Chondrocyte (in vitro differentiated cells): ENCODE data around the gene ALDH18A1. TPM values are rescaled to one million over a fixed set of nuclear protein-coding genes. Genes with fewer than 3 reads are reported as not detected.

ENCODE experiments used
- DNase-seq: peaks from one replicate; pipeline ENCODE4 v3.0.0; 2021; ENCODE audit warnings: mixed read lengths, low spot score
- H3K27ac Mint-ChIP-seq: one replicate; pipeline ENCODE4 v1.8.0; 2021; ENCODE audit warnings: mild to moderate bottlenecking, moderate library complexity, mixed read lengths; ENCODE audit not compliant: unreplicated experiment
- H3K27me3 Mint-ChIP-seq: 2 replicates; pipeline ENCODE4 v1.8.0; 2021; ENCODE audit warnings: low read depth, mixed read lengths
- H3K36me3 Mint-ChIP-seq: 2 replicates; pipeline ENCODE4 v1.8.0; 2021; ENCODE audit warnings: low read depth, mixed read lengths
- H3K4me1 Mint-ChIP-seq: 2 replicates; pipeline ENCODE4 v1.8.0; 2021; ENCODE audit warnings: low read depth, mild to moderate bottlenecking, mixed read lengths
- H3K4me3 Mint-ChIP-seq: one replicate; pipeline ENCODE4 v1.8.0; 2021; ENCODE audit warnings: mild to moderate bottlenecking, moderate library complexity, mixed read lengths; ENCODE audit not compliant: unreplicated experiment
- H3K9me3 Mint-ChIP-seq: 2 replicates; pipeline ENCODE4 v1.8.0; 2021; ENCODE audit warnings: low read depth, mixed read lengths
- CTCF ChIP-seq: fragments of 200-600 bp; sonication (generic); IDR thresholded peaks from 2 replicates; pipeline ENCODE4 v1.5.0; 2021; ENCODE audit warnings: antibody characterized with exemption, mild to moderate bottlenecking, moderate library complexity
- total RNA-seq: library from RNA; stranded (reverse); gene quantifications from 3 replicates; pipeline ENCODE4 v1.2.1, GENCODE V29; 2021

The ALDH18A1 gene
- total RNA-seq, 1 donor from 2014 or later = 132 TPM

GRCh38 chr10:95660283-95660682 lies 3.8 kb upstream of the ALDH18A1 start:
- Mint-ChIP-seq H3K4me3 (no peak overlapping the region), H3K9me3 (no peaks in the 10 kb centered on the region), H3K27me3 (no peaks in the 10 kb centered on the region), H3K27ac (peak overlapping the region; percentile 45), H3K36me3 (peaks cover 4% of the 10 kb centered on the region), H3K4me1 (peaks cover 15% of the 10 kb centered on the region)
- no peak for DNase-seq
- no peak for TF ChIP-seq CTCF

- H3K36me3 Mint-ChIP-seq = peaks cover 11% of the 10 kb centered on the region
- no peak for DNase-seq
- H3K4me3 Mint-ChIP-seq = peak overlapping the region; percentile 99
- H3K27ac Mint-ChIP-seq = no peak overlapping the region
- no peak for TF ChIP-seq CTCF
- peaks cover 33% of the 10 kb centered on the region for H3K4me1 Mint-ChIP-seq
- no peaks in the 10 kb centered on the region for H3K27me3 Mint-ChIP-seq
- H3K9me3 Mint-ChIP-seq = no peaks in the 10 kb centered on the region
Observed at GRCh38 chr10:95657250-95657649, 739 bp upstream of the ALDH18A1 start.

- no peak for TF ChIP-seq CTCF
- H3K27ac Mint-ChIP-seq = peak overlapping the region; percentile 77
- peaks cover 23% of the 10 kb centered on the region for H3K36me3 Mint-ChIP-seq
- DNase-seq = peak; percentile 85
- H3K9me3 Mint-ChIP-seq = peaks cover 6% of the 10 kb centered on the region
- H3K27me3 Mint-ChIP-seq = no peaks in the 10 kb centered on the region
- peak overlapping the region; percentile 99 for H3K4me3 Mint-ChIP-seq
- H3K4me1 Mint-ChIP-seq = peaks cover 27% of the 10 kb centered on the region
Observed at GRCh38 chr10:95655571-95656290, 780 bp downstream of the ALDH18A1 start.

GRCh38 chr10:95653895-95654294 lies 2.6 kb downstream of the ALDH18A1 start:
- no peak overlapping the region for H3K4me3 Mint-ChIP-seq
- peaks cover 30% of the 10 kb centered on the region for H3K4me1 Mint-ChIP-seq
- TF ChIP-seq CTCF = no peak
- no peak for DNase-seq
- no peaks in the 10 kb centered on the region for H3K27me3 Mint-ChIP-seq
- no peak overlapping the region for H3K27ac Mint-ChIP-seq
- peaks cover 6% of the 10 kb centered on the region for H3K9me3 Mint-ChIP-seq
- H3K36me3 Mint-ChIP-seq = peaks cover 32% of the 10 kb centered on the region

- Mint-ChIP-seq H3K36me3 (peaks cover 41% of the 10 kb centered on the region), H3K27ac (no peak overlapping the region), H3K4me3 (no peak overlapping the region), H3K4me1 (peaks cover 24% of the 10 kb centered on the region), H3K9me3 (peaks cover 6% of the 10 kb centered on the region), H3K27me3 (no peaks in the 10 kb centered on the region)
- no peak for DNase-seq
- TF ChIP-seq CTCF = no peak
Observed at GRCh38 chr10:95651346-95652060, 5.0 kb downstream of the ALDH18A1 start.
